Measurements from ENCODE around the gene PANK3.
"Not testable (repeated sequence)": the region's sequence is repeated elsewhere in the genome, so short reads cannot be mapped to it uniquely, and the experiment has no call there.

Gene PANK3

GRCh38 chr5:168578538-168579487 is at the start of gene PANK3:
Gene PANK3 (minus strand): TSS chr5:168579368. CDS start chr5:168579283, 85 bp downstream.
- peak; percentile 68 for DNase-seq

- DNase-seq = no peak
Observed at GRCh38 chr5:168624850-168625364, 45.7 kb upstream of the PANK3 start.

- no peak for DNase-seq
Observed at GRCh38 chr5:168620807-168621206, 41.6 kb upstream of the PANK3 start.

GRCh38 chr5:168614661-168615060 is 35.5 kb upstream of the PANK3 start:
- no peak for DNase-seq

DNA sequence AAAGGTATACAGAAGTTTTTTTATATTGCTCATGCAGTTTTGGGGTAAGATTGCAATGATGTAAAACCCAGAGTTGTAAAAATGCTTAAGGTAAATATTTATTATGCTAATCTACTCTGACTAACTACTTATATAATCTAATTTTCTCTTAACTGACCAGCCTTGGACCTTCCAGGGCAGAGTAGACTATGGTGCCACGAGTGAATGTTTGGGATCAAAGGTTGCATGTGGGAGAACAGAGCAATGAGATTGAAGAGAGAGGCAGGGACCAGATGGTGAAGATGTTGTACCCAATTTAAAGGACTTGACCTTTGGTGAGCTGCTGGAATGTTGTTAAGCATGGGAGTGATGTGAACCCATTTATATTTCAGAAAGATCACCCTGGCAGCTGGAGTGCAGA is 34.8 kb upstream of the PANK3 start:
- no peak for DNase-seq

GRCh38 chr5:168613396-168613795 is 34.2 kb upstream of the PANK3 start:
- no peak for DNase-seq

DNA sequence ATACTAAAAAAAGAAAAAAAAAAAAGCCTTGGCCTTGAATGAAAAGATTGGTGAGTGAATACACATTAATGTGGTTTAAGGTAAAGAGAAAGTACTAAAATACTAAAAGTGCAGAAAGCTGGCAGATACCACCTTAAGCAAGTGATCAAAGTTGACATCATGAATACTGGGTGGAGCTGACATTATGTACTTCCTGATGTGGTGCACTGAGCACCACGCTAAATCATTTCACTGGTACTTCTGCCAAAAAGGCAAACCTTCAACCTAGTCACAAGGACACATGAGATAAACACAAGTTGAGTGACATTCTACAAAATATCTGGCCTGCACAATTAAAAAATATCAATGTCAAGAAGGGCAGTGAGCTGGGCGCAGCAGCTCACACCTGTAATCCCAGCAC is 33.8 kb upstream of the PANK3 start:
- no peak for DNase-seq

GRCh38 chr5:168612123-168612522 is 33.0 kb upstream of the PANK3 start:
- DNase-seq = no peak

DNA sequence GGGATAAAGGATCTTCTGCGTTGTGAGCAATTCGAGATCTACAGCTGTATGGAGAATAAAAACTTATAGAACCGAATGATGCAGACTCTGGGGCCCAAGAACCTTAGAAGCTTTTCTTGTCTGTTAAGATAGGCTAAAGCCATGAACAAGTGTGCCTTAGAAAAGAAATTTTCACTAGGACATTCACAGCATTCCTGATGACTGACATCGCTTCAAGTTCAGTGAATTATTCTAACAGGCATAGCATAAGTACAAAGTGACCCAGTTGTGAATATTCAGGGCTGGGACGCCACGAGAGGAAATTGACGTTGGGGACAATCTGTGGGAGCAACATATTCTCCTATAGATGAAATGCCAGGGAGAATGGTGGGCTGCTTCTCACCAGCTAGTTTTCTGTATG is 32.0 kb upstream of the PANK3 start:
- DNase-seq = no peak

- DNase-seq = no peak
Observed at GRCh38 chr5:168609806-168610482, 30.8 kb upstream of the PANK3 start.

DNA sequence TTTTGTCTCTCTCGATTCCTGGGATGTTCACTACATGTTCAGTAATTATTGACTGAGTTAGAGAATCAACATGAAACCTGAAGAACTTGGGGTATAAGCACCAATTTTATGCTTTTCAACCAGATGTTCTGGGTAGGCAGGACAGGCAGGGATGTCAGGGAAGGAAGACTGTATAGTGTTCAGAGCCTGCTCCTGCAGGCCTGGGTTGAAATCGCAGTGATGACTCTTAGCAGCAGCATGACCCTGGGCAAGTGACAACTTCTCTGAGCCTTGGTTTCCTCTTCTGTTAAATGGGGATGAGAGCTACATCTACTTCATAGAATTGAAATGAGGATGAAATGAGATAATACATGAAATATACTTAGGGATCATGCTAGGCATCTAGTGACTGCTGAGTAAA is 29.7 kb upstream of the PANK3 start:
- DNase-seq = no peak

DNA sequence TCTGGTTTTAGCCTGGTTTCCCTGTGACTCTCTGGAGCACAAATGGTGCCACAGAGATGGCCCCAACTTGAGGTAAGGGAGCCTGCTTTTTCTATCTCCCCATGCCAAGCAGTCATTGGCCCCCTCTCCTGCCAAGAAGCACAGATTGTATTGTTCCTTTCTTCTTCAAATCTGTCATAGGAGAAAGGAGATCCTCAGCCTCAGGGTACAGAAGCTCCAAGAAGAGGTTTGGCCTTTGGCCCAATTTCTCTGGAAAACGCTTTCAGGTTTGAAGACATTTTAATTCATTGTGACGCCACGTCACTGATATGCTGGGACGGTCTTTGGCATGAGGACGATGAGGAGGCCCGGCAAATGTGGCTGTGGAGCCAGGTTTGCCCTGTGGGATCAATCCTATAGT is 29.2 kb upstream of the PANK3 start:
- DNase-seq = no peak

- DNase-seq = no peak
Observed at GRCh38 chr5:168607946-168608345, 28.8 kb upstream of the PANK3 start.

DNA sequence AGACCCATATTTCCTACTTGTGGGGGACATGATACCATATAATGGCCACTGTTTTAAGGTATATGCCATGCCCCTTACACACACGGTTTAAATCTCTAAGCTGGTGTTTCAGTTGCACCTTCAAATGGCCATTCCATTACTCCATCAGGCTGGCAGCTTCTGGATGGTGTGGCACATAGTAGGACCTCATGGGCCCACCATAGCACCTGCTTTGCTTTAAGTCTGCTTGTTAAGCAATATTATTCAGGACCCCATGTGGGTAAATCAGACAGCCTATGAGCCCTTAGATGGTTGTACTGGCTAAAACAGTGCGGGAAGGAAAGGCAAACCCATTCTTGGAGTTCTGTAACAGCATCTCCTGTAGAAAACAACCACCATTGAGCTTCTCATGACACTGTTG is 27.4 kb upstream of the PANK3 start:
- no peak for DNase-seq

DNA sequence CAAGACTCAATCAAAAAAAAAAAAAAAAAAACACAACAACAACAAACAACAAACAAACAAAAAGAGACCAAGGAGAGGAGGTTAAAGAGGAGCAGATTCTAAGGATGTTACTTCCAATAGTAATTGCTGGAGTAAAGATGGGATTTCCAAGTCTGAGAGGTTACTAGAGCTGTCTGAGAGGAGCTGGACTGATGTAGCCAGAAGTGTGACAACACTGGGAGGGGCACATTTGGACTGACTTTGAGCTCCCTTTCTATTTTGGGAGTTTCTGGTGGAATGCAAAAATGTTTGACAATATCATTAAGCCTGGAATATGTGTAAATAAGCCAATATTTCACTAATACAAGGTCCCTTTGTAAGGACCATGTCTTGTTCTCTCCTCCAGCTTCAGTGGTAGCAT is 25.3 kb upstream of the PANK3 start:
- DNase-seq = no peak

- DNase-seq = no peak
Observed at GRCh38 chr5:168603746-168604145, 24.6 kb upstream of the PANK3 start.

DNA sequence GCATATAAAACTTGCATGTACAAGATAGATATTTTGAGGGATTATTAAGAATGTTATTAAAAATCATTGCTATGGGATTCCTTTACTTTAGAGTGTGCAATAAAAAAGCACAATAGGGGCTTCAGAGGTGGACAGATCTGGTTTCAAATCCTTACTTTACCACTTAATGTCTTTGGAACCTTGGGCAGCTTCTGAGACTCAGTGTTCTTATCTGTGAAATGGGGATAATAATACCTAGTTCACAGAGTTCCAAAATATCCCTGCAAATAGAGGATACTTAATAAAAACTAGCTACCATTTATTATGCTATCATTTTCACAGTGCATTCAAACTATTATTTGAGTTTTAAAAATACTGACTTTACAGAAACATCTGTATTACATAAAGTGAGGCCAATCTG is 23.3 kb upstream of the PANK3 start:
- no peak for DNase-seq

DNA sequence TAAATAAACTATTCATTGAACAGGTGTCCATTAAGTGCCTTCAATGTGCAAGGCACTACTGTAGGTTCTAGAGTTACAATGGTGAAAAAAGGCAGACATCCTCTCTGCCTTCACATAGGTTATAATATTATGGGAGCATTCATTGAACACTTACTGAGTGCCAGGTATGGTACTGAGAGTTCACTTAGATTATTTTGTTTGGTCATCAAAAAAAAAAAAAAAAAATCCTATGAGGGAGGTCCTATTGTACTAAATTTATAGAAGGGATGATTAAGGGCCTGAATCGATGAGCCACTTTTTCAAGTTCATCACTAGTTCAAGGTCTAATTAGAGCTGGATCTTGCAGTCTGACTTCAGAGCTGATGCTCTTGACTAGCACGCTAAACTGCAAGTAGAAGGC is 22.8 kb upstream of the PANK3 start:
- no peak for DNase-seq

- no peak for DNase-seq
Observed at GRCh38 chr5:168600409-168600808, 21.2 kb upstream of the PANK3 start.

GRCh38 chr5:168599826-168600225 is 20.7 kb upstream of the PANK3 start:
- DNase-seq = no peak

DNA sequence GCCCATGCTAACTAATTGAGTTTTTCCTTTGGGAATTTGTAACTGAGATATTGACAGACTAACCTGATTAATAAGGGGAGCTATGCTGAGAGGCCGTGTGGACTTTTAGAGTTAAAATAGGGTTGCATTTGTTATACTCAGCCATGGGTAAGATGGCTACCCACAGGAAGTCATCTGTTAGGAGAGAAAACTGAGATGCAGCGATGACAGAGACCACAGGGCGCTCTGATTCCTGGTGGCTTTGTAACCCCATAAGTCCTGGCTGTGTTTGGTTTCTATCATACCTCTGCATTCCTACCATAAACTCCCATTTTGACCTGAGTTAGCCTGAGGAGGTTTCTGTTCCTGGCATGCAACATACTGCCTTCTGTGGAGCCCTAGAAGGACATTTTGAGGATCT is 19.5 kb upstream of the PANK3 start:
- no peak for DNase-seq

GRCh38 chr5:168596927-168597326 is 17.8 kb upstream of the PANK3 start:
- no peak for DNase-seq

GRCh38 chr5:168596122-168596521 is 17.0 kb upstream of the PANK3 start:
- not testable (repeated sequence) for DNase-seq

DNA sequence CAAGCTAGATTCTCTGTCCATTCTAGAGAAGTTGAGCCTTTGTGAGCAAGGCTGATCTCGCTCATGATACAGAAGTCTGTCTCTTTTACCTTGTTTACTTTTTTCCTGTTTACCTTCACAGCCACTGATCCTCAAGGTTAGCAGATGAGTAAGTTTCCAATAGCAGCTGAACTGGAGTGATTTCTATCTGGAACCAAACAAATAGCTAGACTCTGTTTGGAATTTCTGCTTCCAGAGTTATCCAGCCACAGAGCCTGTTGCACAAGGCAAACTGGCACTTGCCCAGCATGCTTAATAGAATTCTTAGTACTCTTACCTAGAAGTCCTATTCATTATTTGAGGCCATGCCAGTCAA is 12.8 kb upstream of the PANK3 start:
- DNase-seq = no peak
